ENCODE measurements around the gene HYAL4. TPM values are rescaled to one million over a fixed set of nuclear protein-coding genes. Genes with fewer than 3 reads are reported as not detected.

HYAL4 gene
- total and polyA plus RNA-seq, 10 donors: 0.26 TPM; not detected in 9

DNA sequence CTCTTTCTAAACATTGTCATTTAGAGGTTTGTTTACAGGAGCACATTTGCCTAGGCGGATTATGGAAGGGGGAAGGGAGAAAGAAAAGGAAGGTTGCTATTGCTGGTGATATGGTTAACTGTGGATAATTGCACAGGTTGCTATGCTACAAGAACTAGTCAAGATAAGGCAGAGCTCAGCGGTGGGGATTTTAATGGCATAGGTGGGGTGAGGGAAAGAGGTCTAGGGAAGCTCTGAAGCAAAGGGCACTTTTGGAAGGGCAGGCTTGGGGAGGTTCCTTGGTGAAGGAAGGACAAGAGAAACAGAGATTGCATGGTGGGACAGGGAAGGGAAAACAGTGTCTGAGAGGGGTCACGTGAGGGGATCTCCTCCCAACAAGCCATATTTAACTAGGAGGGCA is 19.5 kb downstream of the HYAL4 start:
- intact Hi-C loops (cut with DNase I; ENCODE audit: low total_unique reads): loop anchor here (10.0 kb wide), 1 partner anchor 70 kb away; no protein-coding TSS in a partner anchor
- TF ChIP-seq, protein P1, sequence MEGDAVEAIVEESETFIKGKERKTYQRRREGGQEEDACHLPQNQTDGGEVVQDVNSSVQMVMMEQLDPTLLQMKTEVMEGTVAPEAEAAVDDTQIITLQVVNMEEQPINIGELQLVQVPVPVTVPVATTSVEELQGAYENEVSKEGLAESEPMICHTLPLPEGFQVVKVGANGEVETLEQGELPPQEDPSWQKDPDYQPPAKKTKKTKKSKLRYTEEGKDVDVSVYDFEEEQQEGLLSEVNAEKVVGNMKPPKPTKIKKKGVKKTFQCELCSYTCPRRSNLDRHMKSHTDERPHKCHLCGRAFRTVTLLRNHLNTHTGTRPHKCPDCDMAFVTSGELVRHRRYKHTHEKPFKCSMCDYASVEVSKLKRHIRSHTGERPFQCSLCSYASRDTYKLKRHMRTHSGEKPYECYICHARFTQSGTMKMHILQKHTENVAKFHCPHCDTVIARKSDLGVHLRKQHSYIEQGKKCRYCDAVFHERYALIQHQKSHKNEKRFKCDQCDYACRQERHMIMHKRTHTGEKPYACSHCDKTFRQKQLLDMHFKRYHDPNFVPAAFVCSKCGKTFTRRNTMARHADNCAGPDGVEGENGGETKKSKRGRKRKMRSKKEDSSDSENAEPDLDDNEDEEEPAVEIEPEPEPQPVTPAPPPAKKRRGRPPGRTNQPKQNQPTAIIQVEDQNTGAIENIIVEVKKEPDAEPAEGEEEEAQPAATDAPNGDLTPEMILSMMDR (IDR thresholded peaks at IDR 0.05 in 8 of 11, conservative IDR thresholded peaks at IDR 0.05 in 3 of 11): no peak
- no peak for TF ChIP-seq POLR2AphosphoS5 (IDR thresholded peaks at IDR 0.05)
- no peak for TF ChIP-seq POLR2A (IDR thresholded peaks at IDR 0.05)
- DNase-seq: no peak
- Histone ChIP-seq H3K27me3 (replicated peaks in 1 of 7) (no peaks in the 10 kb centered on the region), H3K4me1 (no peaks in the 10 kb centered on the region), H3K36me3 (no peaks in the 10 kb centered on the region), H3K9me3 (no peaks in the 10 kb centered on the region), H3K4me3 (no peak overlapping the region), H3K27ac (no peak overlapping the region)
- WGBS, 5 donors: 85 to 97% (median 85%) methylated on average over 3 of the region's 3 CpGs

DNA sequence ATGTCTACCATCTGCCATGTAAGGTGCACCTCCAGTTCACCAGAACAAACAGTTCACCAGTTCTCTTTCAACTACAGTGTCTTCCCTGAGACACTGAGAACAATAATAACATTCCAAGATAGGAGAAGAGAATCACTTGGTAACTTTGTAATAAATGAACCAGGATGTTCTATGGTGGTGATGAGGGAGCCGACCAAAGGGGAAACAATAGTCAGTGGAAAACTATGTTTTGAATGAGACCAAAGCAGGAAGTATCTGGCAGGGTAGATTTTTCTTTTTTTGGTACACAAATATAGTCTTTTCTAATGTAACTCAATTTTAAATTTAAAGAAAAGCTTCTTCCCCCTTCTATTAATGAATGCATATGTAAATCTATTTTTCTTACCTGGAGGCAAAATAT is 20.0 kb downstream of the HYAL4 start:
- intact Hi-C loops (cut with DNase I; ENCODE audit: low total_unique reads): loop anchor here (5.0 to 10.0 kb wide), 2 partner anchors 70 to 183 kb away; no protein-coding TSS in a partner anchor

DNA sequence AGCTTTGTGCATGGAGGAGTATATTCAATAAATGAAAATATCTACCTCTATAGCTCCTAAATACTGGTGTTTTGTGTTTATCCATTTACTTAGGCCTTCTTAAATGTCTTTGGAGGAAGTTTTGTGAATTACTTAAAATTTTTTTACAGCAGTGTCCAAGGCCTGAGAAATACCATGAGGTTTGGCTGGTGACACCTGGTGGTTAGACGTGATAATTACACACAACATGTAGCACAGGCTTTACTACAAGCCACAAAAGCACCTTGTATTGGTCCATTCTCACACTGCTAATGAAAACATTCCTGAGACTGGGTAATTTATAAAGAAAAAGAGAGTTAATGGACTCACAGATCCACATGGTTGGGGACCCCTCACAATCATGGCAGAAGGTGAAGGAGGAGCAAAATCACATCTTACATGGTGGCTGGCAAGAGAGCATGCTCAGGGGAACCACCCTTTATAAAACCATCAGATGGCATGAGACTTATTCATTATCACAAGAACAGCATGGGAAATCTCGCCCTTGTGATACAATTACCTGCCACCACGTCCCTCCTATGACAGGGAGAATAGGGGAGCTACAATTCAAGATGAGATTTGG is 20.6 kb downstream of the HYAL4 start:
- intact Hi-C loops (cut with DNase I; ENCODE audit: low total_unique reads): loop anchor here (5.0 to 10.0 kb wide), 2 partner anchors 71 to 183 kb away; no protein-coding TSS in a partner anchor
- H3K9me3 ChIP-seq: no peaks in the 10 kb centered on the region
- no peak for DNase-seq
- H3K4me3 ChIP-seq: no peak overlapping the region
- TF ChIP-seq POLR2AphosphoS5 (IDR thresholded peaks at IDR 0.05): no peak
- TF ChIP-seq, protein P1 (IDR thresholded peaks at IDR 0.05 in 8 of 11, conservative IDR thresholded peaks at IDR 0.05 in 3 of 11): peak; percentile 28 to 80 (median 67)
- 11 to 14% (median 14%) methylated on average over 3 of the region's 3 CpGs for WGBS, 5 donors
- H3K4me1 ChIP-seq: no peaks in the 10 kb centered on the region
- H3K36me3 ChIP-seq: no peaks in the 10 kb centered on the region
- no peak overlapping the region for H3K27ac ChIP-seq
- H3K27me3 ChIP-seq (replicated peaks in 1 of 7): no peaks in the 10 kb centered on the region

More for the DNA sequence above, 20.0 kb downstream of the HYAL4 start:
- Histone ChIP-seq H3K4me1 (no peaks in the 10 kb centered on the region), H3K4me3 (no peak overlapping the region), H3K36me3 (no peaks in the 10 kb centered on the region), H3K9me3 (no peaks in the 10 kb centered on the region), H3K27me3 (replicated peaks in 1 of 7) (no peaks in the 10 kb centered on the region), H3K27ac (no peak overlapping the region)
- WGBS, 5 donors: 72 to 87% (median 78%) methylated on average over 1 of the region's 1 CpG
- DNase-seq: no peak
- TF ChIP-seq POLR2AphosphoS5 (IDR thresholded peaks at IDR 0.05) (no peak), POLR2A (IDR thresholded peaks at IDR 0.05) (no peak)
- TF ChIP-seq, protein P1 (IDR thresholded peaks at IDR 0.05 in 8 of 11, conservative IDR thresholded peaks at IDR 0.05 in 3 of 11): no peak

DNA sequence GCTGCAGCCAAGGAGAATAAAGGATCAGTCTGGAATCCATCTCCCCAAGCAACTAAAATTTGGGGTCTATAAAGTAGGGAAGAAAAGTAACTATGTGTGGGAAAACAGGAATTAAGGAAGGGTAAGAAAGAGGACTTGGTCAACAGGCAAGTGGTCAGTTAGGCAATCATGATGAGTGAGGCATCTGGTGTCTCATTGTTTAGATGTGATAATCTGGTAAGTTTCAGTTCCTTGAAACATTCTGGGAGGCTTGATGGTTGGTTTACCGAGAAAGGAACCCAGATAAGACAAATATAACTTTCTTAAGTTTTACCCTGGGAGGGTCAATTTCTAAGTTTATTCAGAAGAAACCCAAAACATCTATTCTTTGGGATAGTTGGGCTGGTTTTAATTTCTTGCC is 22.3 kb downstream of the HYAL4 start:
- H3K27me3 ChIP-seq (replicated peaks in 1 of 7): no peaks in the 10 kb centered on the region
- H3K9me3 ChIP-seq: no peaks in the 10 kb centered on the region
- intact Hi-C loops (cut with DNase I; ENCODE audit: low total_unique reads): loop anchor here (5.0 to 10.0 kb wide), 2 partner anchors 72 to 185 kb away; no protein-coding TSS in a partner anchor
- H3K4me1 ChIP-seq: no peaks in the 10 kb centered on the region
- no peak overlapping the region for H3K4me3 ChIP-seq
- H3K36me3 ChIP-seq: no peaks in the 10 kb centered on the region
- 52 to 72% (median 58%) methylated on average over 1 of the region's 1 CpG for WGBS, 5 donors
- H3K27ac ChIP-seq: no peak overlapping the region
- no peak for TF ChIP-seq POLR2A (IDR thresholded peaks at IDR 0.05)
- TF ChIP-seq, protein P1 (IDR thresholded peaks at IDR 0.05 in 8 of 11, conservative IDR thresholded peaks at IDR 0.05 in 3 of 11): no peak
- TF ChIP-seq POLR2AphosphoS5 (IDR thresholded peaks at IDR 0.05): no peak
- no peak for DNase-seq

Data from spleen (tissue), 11 donors.